ENCODE results near the gene ASCC1. TPM values are rescaled to one million over a fixed set of nuclear protein-coding genes. Genes with fewer than 3 reads are reported as not detected.
A peak's percentile ranks its signal among the peaks of the same experiment; 100 is the strongest.
"Not testable (repeated sequence)": the region's sequence is repeated elsewhere in the genome, so short reads cannot be mapped to it uniquely, and the experiment has no call there.

The ASCC1 gene
- total and polyA plus RNA-seq, 8 donors = 4.3 to 142 (median 13.6) TPM

- Histone ChIP-seq H3K36me3 (peaks cover 24 to 68% (median 56%) of the 10 kb centered on the region in 4 donors), H3K9me3 (no peaks in the 10 kb centered on the region), H3K4me1 (peaks cover 8 to 75% (median 48%) of the 10 kb centered on the region in 4 donors), H3K4me3 (no peak overlapping the region), H3K27me3 (no peaks in the 10 kb centered on the region), H3K27ac (peak overlapping the region in 3 of 5 donors; percentile 44 to 75 (median 72))
- TF ChIP-seq CTCF (IDR thresholded peaks at IDR 0.05) = no peak
- no peak for TF ChIP-seq POLR2AphosphoS5 (IDR thresholded peaks at IDR 0.05)
- TF ChIP-seq POLR2A (IDR thresholded peaks at IDR 0.05) = no peak
- no peak for TF ChIP-seq EP300 (IDR thresholded peaks at IDR 0.05)
- 79 to 88% (median 86%) methylated on average over 6 of the region's 6 CpGs for WGBS, 5 donors
- intact Hi-C loops (cut with DNase I; ENCODE audit: low total_unique reads) = no loop called here
- no peak for DNase-seq
Observed at GRCh38 chr10:72227826-72228225, 11.8 kb upstream of the ASCC1 start.

GRCh38 chr10:72226418-72227027 lies 10.4 kb upstream of the ASCC1 start:
- no peak for TF ChIP-seq EP300 (IDR thresholded peaks at IDR 0.05)
- TF ChIP-seq POLR2A (IDR thresholded peaks at IDR 0.05) = no peak
- TF ChIP-seq POLR2AphosphoS5 (IDR thresholded peaks at IDR 0.05) = no peak
- no peak for TF ChIP-seq CTCF (IDR thresholded peaks at IDR 0.05)
- Histone ChIP-seq H3K4me3 (no peak overlapping the region), H3K27ac (peak overlapping the region in 3 of 5 donors; percentile 20 to 75 (median 30)), H3K27me3 (no peaks in the 10 kb centered on the region), H3K36me3 (peaks cover 18 to 60% (median 49%) of the 10 kb centered on the region in 4 donors), H3K4me1 (peaks cover 15 to 86% (median 53%) of the 10 kb centered on the region in 4 donors), H3K9me3 (no peaks in the 10 kb centered on the region)
- 59 to 78% (median 67%) methylated on average over 6 of the region's 6 CpGs for WGBS, 5 donors
- intact Hi-C loops (cut with DNase I; ENCODE audit: low total_unique reads) = no loop called here
- no peak for DNase-seq

GRCh38 chr10:72224191-72224590 lies 8.1 kb upstream of the ASCC1 start:
- H3K27me3 ChIP-seq; DNase-seq; H3K9me3 ChIP-seq; intact Hi-C loops (cut with DNase I; ENCODE audit: low total_unique reads); H3K4me3 ChIP-seq: not testable (repeated sequence)
- Histone ChIP-seq H3K4me1 (peaks cover 18 to 86% (median 54%) of the 10 kb centered on the region in 4 donors), H3K36me3 (peaks cover 14 to 56% (median 50%) of the 10 kb centered on the region in 4 donors), H3K27ac (peak overlapping the region in 4 of 5 donors; percentile 48 to 75 (median 67))
- 86 to 94% (median 88%) methylated on average over 6 of the region's 6 CpGs for WGBS, 5 donors

- peak overlapping the region in 4 of 5 donors; percentile 48 to 75 (median 67) for H3K27ac ChIP-seq
- peaks cover 22 to 86% (median 56%) of the 10 kb centered on the region in 4 donors for H3K4me1 ChIP-seq
- H3K27me3 ChIP-seq = no peaks in the 10 kb centered on the region
- no peak for DNase-seq
- intact Hi-C loops (cut with DNase I; ENCODE audit: low total_unique reads) = no loop called here
- H3K4me3 ChIP-seq = no peak overlapping the region
- peaks cover 14 to 56% (median 50%) of the 10 kb centered on the region in 4 donors for H3K36me3 ChIP-seq
- WGBS, 5 donors = 52 to 61% (median 60%) methylated on average over 1 of the region's 1 CpG
- no peaks in the 10 kb centered on the region for H3K9me3 ChIP-seq
- TF ChIP-seq CTCF (IDR thresholded peaks at IDR 0.05) (no peak), EP300 (IDR thresholded peaks at IDR 0.05) (no peak), POLR2AphosphoS5 (IDR thresholded peaks at IDR 0.05) (no peak), POLR2A (IDR thresholded peaks at IDR 0.05) (no peak)
Observed at GRCh38 chr10:72223743-72224101, 7.6 kb upstream of the ASCC1 start.

GRCh38 chr10:72221278-72221677 lies 5.2 kb upstream of the ASCC1 start:
- H3K36me3 ChIP-seq = peaks cover 14 to 47% (median 45%) of the 10 kb centered on the region in 4 donors
- H3K9me3 ChIP-seq = no peaks in the 10 kb centered on the region
- intact Hi-C loops (cut with DNase I; ENCODE audit: low total_unique reads) = no loop called here
- no peak for DNase-seq
- peak overlapping the region in 4 of 5 donors; percentile 35 to 96 (median 66) for H3K27ac ChIP-seq
- no peak overlapping the region for H3K4me3 ChIP-seq
- TF ChIP-seq EP300 (IDR thresholded peaks at IDR 0.05) (no peak), POLR2A (IDR thresholded peaks at IDR 0.05) (no peak), POLR2AphosphoS5 (IDR thresholded peaks at IDR 0.05) (no peak), CTCF (IDR thresholded peaks at IDR 0.05) (no peak)
- H3K27me3 ChIP-seq = no peaks in the 10 kb centered on the region
- H3K4me1 ChIP-seq = peaks cover 36 to 86% (median 62%) of the 10 kb centered on the region in 4 donors
- 54 to 100% (median 63%) methylated on average over 1 of the region's 1 CpG for WGBS, 5 donors

Data from stomach (tissue), 9 donors.